Thyroid gland (tissue), 4 donors: Measurements from ENCODE around the gene SLC35F3. TPM values are rescaled to one million over a fixed set of nuclear protein-coding genes. Genes with fewer than 3 reads are reported as not detected.
"Not testable (repeated sequence)": the region's sequence is repeated elsewhere in the genome, so short reads cannot be mapped to it uniquely, and the experiment has no call there.

Source experiments
- DNase-seq, 2 donors: peaks; one replicate each; pipeline ENCODE4 v3.0.0-alpha.2; 2019
- H3K27ac ChIP-seq, 3 donors: fragments of 200-600 bp; sonication (generic); 1 replicate in 2 of 3; 2 replicates in 1 of 3; pipeline ENCODE4 v1.5.1; 2016 to 2019; ENCODE audit warnings: mild to moderate bottlenecking in 1 of 3, moderate library complexity in 1 of 3
- H3K27me3 ChIP-seq: fragments of 200-600 bp; sonication (generic); one replicate; pipeline ENCODE4 v1.5.1; 2019
- H3K36me3 ChIP-seq, 2 donors: fragments of 200-600 bp; sonication (generic); one replicate each; pipeline ENCODE4 v1.5.1; 2016 to 2019
- H3K4me1 ChIP-seq, 2 donors: fragments of 200-600 bp; sonication (generic); one replicate each; pipeline ENCODE4 v1.5.1; 2017 to 2019
- H3K4me3 ChIP-seq, 3 donors: fragments of 200-600 bp; sonication (generic); replicated peaks in 1 of 3; 1 replicate in 2 of 3; 2 replicates in 1 of 3; pipeline ENCODE4 v1.5.1; 2016; ENCODE audit warnings: mild to moderate bottlenecking in 1 of 3
- H3K9me3 ChIP-seq: fragments of 200-600 bp; sonication (generic); one replicate; pipeline ENCODE4 v1.5.1; 2017
- CTCF ChIP-seq, 6 experiments: fragments of 200-600 bp in 3 of 6; fragments of 450-650 bp in 3 of 6; sonication (generic) in 3 of 6; IDR thresholded peaks; one replicate each; pipeline ENCODE4 v1.5.1; 2016 to 2019; ENCODE audit warnings: antibody characterized with exemption in 6 of 6, mild to moderate bottlenecking in 2 of 6, inconsistent platforms in 1 of 6, moderate library complexity in 1 of 6
- POLR2A ChIP-seq, 2 donors: fragments of 450-650 bp; IDR thresholded peaks; one replicate each; pipeline ENCODE4 v1.6.1; 2017; ENCODE audit warnings: antibody characterized with exemption in 2 of 2, mild to moderate bottlenecking in 2 of 2, moderate library complexity in 1 of 2
- WGBS, 2 donors: methylation state at CpG; one replicate each; pipeline ENCODE4 v1.1.5; 2017; 5-methylcytosine and 5-hydroxymethylcytosine counted together
- intact Hi-C: fragments of 100-400 bp; cut with DNase I; formaldehyde crosslinking; loops from one replicate; pipeline ENCODE4 v1.15.1; 2023
- total RNA-seq, 4 donors: library from RNA; depleted of rRNA; stranded (reverse); fragments of >200 nt; gene quantifications; one replicate each; pipeline ENCODE4 v1.2.3, GENCODE V29; 2016

Gene SLC35F3
- total RNA-seq, 4 donors from 2014 or later: 0.89 to 1.9 (median 1.5) TPM; not detected in 1

GRCh38 chr1:234355782-234356510 lies 451.5 kb downstream of the SLC35F3 start:
- Histone ChIP-seq H3K9me3 (no peaks in the 10 kb centered on the region), H3K36me3 (no peaks in the 10 kb centered on the region), H3K4me3 (no peak overlapping the region), H3K4me1 (no peaks in the 10 kb centered on the region), H3K27me3 (no peaks in the 10 kb centered on the region), H3K27ac (no peak overlapping the region)
- DNase-seq: no peak
- TF ChIP-seq CTCF (IDR thresholded peaks at IDR 0.05): no peak
- TF ChIP-seq POLR2A (IDR thresholded peaks at IDR 0.05): no peak
- intact Hi-C loops: no loop called here
- 84% methylated on average over 3 of the region's 3 CpGs for WGBS, 2 donors

GRCh38 chr1:234356615-234357269 lies 452.3 kb downstream of the SLC35F3 start:
- H3K27ac ChIP-seq, H3K36me3 ChIP-seq, H3K4me1 ChIP-seq, intact Hi-C loops, H3K9me3 ChIP-seq, H3K27me3 ChIP-seq: not testable (repeated sequence)
- WGBS, 2 donors: 52% methylated on average over 35 of the region's 35 CpGs
- TF ChIP-seq POLR2A (IDR thresholded peaks at IDR 0.05): peak in 1 of 2 donors; percentile 55
- DNase-seq: peak; percentile 56 to 70
- peak overlapping the region in 2 of 3 donors; percentile 9 to 28 for H3K4me3 ChIP-seq

GRCh38 chr1:234357831-234358230 lies 453.4 kb downstream of the SLC35F3 start:
- no peak for DNase-seq
- H3K36me3 ChIP-seq: no peaks in the 10 kb centered on the region
- intact Hi-C loops: no loop called here
- H3K27ac ChIP-seq: no peak overlapping the region
- H3K4me1 ChIP-seq: no peaks in the 10 kb centered on the region
- H3K9me3 ChIP-seq: no peaks in the 10 kb centered on the region
- no peak for TF ChIP-seq CTCF (IDR thresholded peaks at IDR 0.05)
- no peak for TF ChIP-seq POLR2A (IDR thresholded peaks at IDR 0.05)
- H3K27me3 ChIP-seq: no peaks in the 10 kb centered on the region
- no peak overlapping the region for H3K4me3 ChIP-seq

- DNase-seq: no peak
- Histone ChIP-seq H3K4me3 (no peak overlapping the region), H3K36me3 (no peaks in the 10 kb centered on the region), H3K9me3 (no peaks in the 10 kb centered on the region), H3K4me1 (no peaks in the 10 kb centered on the region), H3K27me3 (no peaks in the 10 kb centered on the region), H3K27ac (no peak overlapping the region)
- no peak for TF ChIP-seq CTCF (IDR thresholded peaks at IDR 0.05)
- TF ChIP-seq POLR2A (IDR thresholded peaks at IDR 0.05): no peak
- intact Hi-C loops: no loop called here
- 84 to 86% methylated on average over 3 of the region's 3 CpGs for WGBS, 2 donors
Measured at GRCh38 chr1:234361102-234361603, 456.7 kb downstream of the SLC35F3 start.

GRCh38 chr1:234362558-234362957 lies 458.1 kb downstream of the SLC35F3 start:
- H3K36me3 ChIP-seq: no peaks in the 10 kb centered on the region
- H3K27me3 ChIP-seq: no peaks in the 10 kb centered on the region
- intact Hi-C loops: no loop called here
- no peak overlapping the region for H3K4me3 ChIP-seq
- DNase-seq: no peak
- 61 to 91% methylated on average over 2 of the region's 2 CpGs for WGBS, 2 donors
- H3K27ac ChIP-seq: no peak overlapping the region
- H3K4me1 ChIP-seq: no peaks in the 10 kb centered on the region
- no peak for TF ChIP-seq POLR2A (IDR thresholded peaks at IDR 0.05)
- TF ChIP-seq CTCF (IDR thresholded peaks at IDR 0.05): no peak
- H3K9me3 ChIP-seq: no peaks in the 10 kb centered on the region
